Raji (cell line): Measurements from ENCODE around the gene TTLL5.
A peak's percentile ranks its signal among the peaks of the same experiment; 100 is the strongest.

Source experiments
- POLR2A ChIP-seq: IDR thresholded peaks from 2 replicates; pipeline ENCODE4 v1.6.1; 2011; ENCODE audit warnings: low read depth, low read length, control low read depth; ENCODE audit not compliant: insufficient read depth

The TTLL5 gene, protein sequence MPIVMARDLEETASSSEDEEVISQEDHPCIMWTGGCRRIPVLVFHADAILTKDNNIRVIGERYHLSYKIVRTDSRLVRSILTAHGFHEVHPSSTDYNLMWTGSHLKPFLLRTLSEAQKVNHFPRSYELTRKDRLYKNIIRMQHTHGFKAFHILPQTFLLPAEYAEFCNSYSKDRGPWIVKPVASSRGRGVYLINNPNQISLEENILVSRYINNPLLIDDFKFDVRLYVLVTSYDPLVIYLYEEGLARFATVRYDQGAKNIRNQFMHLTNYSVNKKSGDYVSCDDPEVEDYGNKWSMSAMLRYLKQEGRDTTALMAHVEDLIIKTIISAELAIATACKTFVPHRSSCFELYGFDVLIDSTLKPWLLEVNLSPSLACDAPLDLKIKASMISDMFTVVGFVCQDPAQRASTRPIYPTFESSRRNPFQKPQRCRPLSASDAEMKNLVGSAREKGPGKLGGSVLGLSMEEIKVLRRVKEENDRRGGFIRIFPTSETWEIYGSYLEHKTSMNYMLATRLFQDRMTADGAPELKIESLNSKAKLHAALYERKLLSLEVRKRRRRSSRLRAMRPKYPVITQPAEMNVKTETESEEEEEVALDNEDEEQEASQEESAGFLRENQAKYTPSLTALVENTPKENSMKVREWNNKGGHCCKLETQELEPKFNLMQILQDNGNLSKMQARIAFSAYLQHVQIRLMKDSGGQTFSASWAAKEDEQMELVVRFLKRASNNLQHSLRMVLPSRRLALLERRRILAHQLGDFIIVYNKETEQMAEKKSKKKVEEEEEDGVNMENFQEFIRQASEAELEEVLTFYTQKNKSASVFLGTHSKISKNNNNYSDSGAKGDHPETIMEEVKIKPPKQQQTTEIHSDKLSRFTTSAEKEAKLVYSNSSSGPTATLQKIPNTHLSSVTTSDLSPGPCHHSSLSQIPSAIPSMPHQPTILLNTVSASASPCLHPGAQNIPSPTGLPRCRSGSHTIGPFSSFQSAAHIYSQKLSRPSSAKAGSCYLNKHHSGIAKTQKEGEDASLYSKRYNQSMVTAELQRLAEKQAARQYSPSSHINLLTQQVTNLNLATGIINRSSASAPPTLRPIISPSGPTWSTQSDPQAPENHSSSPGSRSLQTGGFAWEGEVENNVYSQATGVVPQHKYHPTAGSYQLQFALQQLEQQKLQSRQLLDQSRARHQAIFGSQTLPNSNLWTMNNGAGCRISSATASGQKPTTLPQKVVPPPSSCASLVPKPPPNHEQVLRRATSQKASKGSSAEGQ (N-terminal part only)

GRCh38 chr14:75660630-75661498, at the start of gene TTLL5, which contains the start of gene ERG28:
TTLL5 (plus strand) TSS chr14:75661246; CDS start chr14:75663150, 1,904 bp downstream.
ERG28 (minus strand) TSS chr14:75660876; CDS start chr14:75657502, 3,374 bp downstream.
- TF ChIP-seq POLR2A: peak; percentile 68

- TF ChIP-seq POLR2A: no peak
These were observed 48.9 kb upstream of the TTLL5 start for GRCh38 chr14:75612157-75612556.

GRCh38 chr14:75614179-75614578, 46.9 kb upstream of the TTLL5 start:
- TF ChIP-seq POLR2A: no peak

DNA sequence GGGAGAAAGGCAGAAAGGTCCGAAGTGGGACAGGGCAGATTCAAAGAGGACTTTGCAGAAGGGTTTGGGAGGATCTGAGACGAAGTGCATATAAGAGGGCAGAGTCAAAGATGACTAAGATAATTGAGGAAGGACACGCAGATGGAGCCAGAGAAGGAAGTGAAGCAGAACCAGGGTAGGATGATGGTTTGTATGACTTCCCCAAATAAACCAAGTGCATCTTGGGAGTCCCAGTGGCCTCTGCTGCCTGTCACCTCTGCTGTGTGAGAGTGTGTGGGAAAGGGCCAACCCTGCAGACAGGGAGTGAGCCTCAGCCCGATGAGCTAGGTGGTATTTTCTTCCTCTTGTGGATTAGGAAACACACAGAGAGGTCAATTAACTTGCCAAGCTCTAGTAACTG, 45.8 kb upstream of the TTLL5 start:
- TF ChIP-seq POLR2A: no peak

GRCh38 chr14:75619548-75619947, 41.5 kb upstream of the TTLL5 start:
- no peak for TF ChIP-seq POLR2A

DNA sequence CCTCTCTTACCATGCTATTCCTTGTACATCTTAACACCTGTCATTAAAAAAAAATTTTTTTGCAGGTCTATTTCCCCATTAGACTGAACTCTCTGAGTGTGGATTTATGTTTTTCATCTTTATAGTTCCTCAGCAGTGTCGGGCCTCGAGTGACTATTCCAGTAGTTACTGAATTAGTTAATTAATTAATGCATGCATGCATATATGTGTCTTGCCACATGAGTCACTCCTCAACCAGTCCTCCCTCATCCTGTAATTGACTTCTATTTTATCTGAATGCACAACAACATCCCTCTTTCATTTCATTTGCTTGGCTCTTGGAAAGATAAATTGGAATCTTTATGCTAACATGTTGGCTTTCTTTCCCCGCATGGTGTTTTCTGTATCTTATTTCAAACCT, 36.0 kb upstream of the TTLL5 start:
- TF ChIP-seq POLR2A: no peak

DNA sequence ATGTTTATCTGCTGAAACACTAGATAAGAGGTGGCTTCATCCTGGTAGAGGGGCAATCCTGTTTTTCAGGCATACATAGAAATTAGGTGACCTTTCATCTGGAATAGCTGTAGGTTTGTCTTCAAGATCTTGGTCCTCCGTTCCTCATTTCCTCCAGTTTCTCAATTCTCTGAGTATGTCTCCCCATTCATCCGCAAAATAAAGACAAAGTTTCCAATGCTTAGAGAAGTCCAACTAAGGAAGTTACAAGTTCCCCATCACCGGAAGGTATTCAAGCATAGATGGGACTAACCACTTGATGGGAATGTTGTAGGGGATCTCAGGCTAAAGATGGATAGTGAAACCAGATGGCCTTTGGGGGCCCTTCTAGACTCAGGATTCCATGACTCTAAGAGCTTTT, 34.6 kb upstream of the TTLL5 start:
- no peak for TF ChIP-seq POLR2A

DNA sequence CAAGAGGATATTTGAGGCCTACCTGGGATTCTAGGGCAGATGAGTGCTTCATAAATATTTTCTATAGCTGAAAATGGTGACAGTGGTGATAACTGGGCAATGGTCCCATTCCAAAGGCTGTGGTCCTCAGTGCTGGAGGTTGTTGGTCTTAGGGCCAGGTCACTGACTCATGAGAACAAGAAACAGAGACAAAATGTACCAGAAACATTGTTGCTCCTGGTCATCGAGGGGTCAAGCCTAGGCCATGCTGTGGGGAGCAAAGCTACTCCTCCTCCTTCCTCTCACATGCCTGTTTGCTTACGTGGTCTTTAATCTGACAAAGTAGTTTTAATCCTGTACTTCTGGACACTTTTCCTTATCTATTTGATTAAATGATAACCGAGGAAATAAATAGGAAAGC, 34.2 kb upstream of the TTLL5 start:
- TF ChIP-seq POLR2A: no peak

- TF ChIP-seq POLR2A: no peak
These were observed 33.6 kb upstream of the TTLL5 start for GRCh38 chr14:75627406-75627805.

DNA sequence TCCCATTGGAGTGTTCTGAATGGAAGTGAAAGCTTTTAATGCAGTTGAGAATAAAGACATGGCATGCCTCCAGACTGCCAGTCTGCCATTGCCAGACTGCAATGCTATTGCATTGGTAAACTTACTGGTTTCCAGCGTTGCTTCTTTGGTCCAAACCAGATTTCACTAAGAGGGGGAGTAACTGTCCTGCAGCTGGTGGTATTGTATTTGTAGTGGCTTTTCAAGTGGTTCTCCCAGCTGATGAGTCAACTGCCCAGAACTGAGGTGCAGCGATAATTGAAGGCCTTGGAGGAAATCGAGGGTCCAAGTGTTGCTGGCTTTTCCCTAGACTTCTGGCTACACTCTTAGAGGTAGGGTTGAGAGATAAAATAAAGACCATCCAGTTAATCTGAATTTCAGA, 32.2 kb upstream of the TTLL5 start:
- TF ChIP-seq POLR2A: no peak

GRCh38 chr14:75630695-75631452, 30.2 kb upstream of the TTLL5 start:
- TF ChIP-seq POLR2A: no peak

DNA sequence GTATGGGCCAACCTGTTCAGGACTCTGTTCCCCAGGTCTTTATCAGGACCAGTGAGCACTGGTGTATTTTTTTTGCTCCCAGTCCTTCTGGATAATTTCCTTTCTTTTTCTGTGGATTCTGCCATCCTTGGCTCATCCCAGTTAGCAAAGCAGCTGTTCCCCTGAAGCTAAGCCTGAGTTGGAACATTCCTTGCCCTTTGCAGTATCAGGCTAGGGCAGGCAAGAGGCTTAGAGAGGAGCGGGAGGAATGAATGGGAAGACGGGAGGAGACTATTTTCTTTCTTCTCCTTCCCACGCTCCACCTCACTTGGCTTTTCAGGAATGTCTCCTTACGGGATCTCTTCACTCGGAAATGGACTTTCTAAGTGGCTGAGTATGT, 29.6 kb upstream of the TTLL5 start:
- TF ChIP-seq POLR2A: no peak

DNA sequence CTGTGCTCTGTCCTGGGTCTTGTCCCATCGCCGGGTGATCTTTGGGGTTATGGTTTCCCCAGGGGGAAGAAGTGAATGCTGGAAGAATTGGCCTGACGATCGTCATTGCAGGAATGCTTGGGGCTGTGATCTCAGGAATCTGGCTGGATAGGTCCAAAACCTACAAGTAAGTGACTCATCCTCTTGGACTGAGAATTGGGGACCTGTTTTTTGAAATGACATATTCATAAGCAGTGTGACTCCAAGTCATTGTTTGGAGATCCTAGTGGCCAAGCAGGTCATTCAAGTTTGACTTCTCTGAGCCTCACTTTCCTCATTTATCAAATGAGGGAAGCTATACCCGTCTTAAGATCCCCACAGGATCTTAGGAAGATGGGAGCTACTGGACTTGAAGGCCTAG, 26.2 kb upstream of the TTLL5 start:
- no peak for TF ChIP-seq POLR2A

DNA sequence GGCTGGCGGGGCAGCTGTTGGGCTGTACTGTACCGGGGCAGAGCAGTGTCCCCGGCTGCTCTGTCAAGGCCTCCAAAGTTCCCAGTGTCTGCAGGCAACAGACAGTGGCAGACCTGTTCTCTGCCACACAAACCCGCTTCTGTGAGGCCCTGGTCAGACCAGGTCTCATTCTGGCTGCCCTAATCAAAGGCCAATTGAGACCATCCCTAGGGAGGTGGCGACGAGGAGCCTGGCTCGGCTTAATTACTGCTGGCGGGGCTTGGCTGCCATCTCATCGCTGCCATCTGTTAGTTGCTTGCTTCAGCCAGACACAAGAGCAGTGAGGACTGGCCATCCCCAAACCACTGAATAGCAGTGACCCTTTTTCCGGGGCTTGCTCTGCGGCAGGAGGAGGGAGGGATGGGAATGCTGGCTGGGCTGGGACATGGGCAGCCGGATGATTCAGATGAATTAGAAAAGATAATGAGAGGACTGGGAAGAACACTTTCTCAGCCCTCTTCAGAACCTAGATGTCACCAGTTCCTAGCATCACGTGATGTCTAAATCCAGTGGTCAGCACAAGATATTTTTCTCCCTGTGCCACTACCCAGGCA, 24.9 kb upstream of the TTLL5 start:
- no peak for TF ChIP-seq POLR2A

- TF ChIP-seq POLR2A: no peak
These were observed 20.2 kb upstream of the TTLL5 start for GRCh38 chr14:75640876-75641275.
